Stimulated activated CD4-positive, alpha-beta T cell treated with anti-CD3 and anti-CD28 coated beads, Interleukin-12 subunit alpha, Interleukin-12 subunit beta, amount 100 ng/mL, for 24 hours (primary cell): ENCODE data around the gene HPSE.
A peak's percentile ranks its signal among the peaks of the same experiment; 100 is the strongest.

Experiments
- DNase-seq, 2 experiments: peaks; one replicate each; pipeline ENCODE4 v3.0.0-alpha.2; 2020; ENCODE audit warnings: low read depth in 2 of 2

The HPSE gene

GRCh38 chr4:83334425-83335241, at the start of gene HPSE:
Gene HPSE, minus strand, starts transcription at chr4:83334848. Its CDS starts 66 bp downstream, at chr4:83334782.
- DNase-seq = peak; percentile 17 to 71

GRCh38 chr4:83382850-83383249, 48.2 kb upstream of the HPSE start:
- DNase-seq = no peak

- DNase-seq = no peak
These were observed 46.5 kb upstream of the HPSE start for GRCh38 chr4:83381173-83381572.

GRCh38 chr4:83378419-83378818, 43.8 kb upstream of the HPSE start:
- DNase-seq = no peak

GRCh38 chr4:83372931-83373330, 38.3 kb upstream of the HPSE start:
- DNase-seq = no peak

- DNase-seq = no peak
These were observed 37.3 kb upstream of the HPSE start for GRCh38 chr4:83371936-83372335.

- no peak for DNase-seq
These were observed 36.6 kb upstream of the HPSE start for GRCh38 chr4:83371235-83371634.

GRCh38 chr4:83370640-83370906, 35.9 kb upstream of the HPSE start:
- no peak for DNase-seq

- DNase-seq = no peak
These were observed 35.4 kb upstream of the HPSE start for GRCh38 chr4:83369831-83370639.

GRCh38 chr4:83364312-83364711, 29.7 kb upstream of the HPSE start:
- no peak for DNase-seq

GRCh38 chr4:83362492-83363329, 28.1 kb upstream of the HPSE start:
- no peak for DNase-seq

GRCh38 chr4:83361416-83362103, 26.9 kb upstream of the HPSE start:
- no peak for DNase-seq

- DNase-seq = no peak
These were observed 25.4 kb upstream of the HPSE start for GRCh38 chr4:83360018-83360417.

GRCh38 chr4:83358410-83358809, 23.8 kb upstream of the HPSE start:
- no peak for DNase-seq

- DNase-seq = no peak
These were observed 22.4 kb upstream of the HPSE start for GRCh38 chr4:83356899-83357661.

GRCh38 chr4:83353516-83353915, 18.9 kb upstream of the HPSE start:
- no peak for DNase-seq

GRCh38 chr4:83348074-83348473, 13.4 kb upstream of the HPSE start:
- no peak for DNase-seq

GRCh38 chr4:83342476-83342875, 7.8 kb upstream of the HPSE start:
- no peak for DNase-seq

GRCh38 chr4:83340692-83341343, 6.2 kb upstream of the HPSE start:
- peak in 1 of 2 experiments; percentile 31 for DNase-seq

GRCh38 chr4:83339573-83339972, 4.9 kb upstream of the HPSE start:
- no peak for DNase-seq
